Vagina (tissue), 2 donors: Measurements from ENCODE around the gene ANO7. TPM values are rescaled to one million over a fixed set of nuclear protein-coding genes. Genes with fewer than 3 reads are reported as not detected.

ENCODE experiments used
- DNase-seq, 2 donors: peaks; one replicate each; pipeline ENCODE4 v3.0.0-alpha.2; 2017; ENCODE audit errors: extremely low spot score in 2 of 2
- H3K27ac ChIP-seq: fragments of 200-600 bp; sonication (generic); one replicate; pipeline ENCODE4 v1.5.1; 2019
- H3K27me3 ChIP-seq: fragments of 200-600 bp; sonication (generic); one replicate; pipeline ENCODE4 v1.5.1; 2019
- H3K36me3 ChIP-seq, 2 donors: fragments of 200-600 bp; sonication (generic); one replicate each; pipeline ENCODE4 v1.5.1; 2017 to 2019
- H3K4me1 ChIP-seq: fragments of 200-600 bp; sonication (generic); one replicate; pipeline ENCODE4 v1.5.1; 2019
- H3K4me3 ChIP-seq, 2 donors: fragments of 200-600 bp; sonication (generic); 1 replicate in 1 of 2; 2 replicates in 1 of 2; pipeline ENCODE4 v1.5.1; 2016 to 2019
- H3K9me3 ChIP-seq: fragments of 200-600 bp; sonication (generic); one replicate; pipeline ENCODE4 v1.5.1; 2019
- POLR2A ChIP-seq, 2 donors: fragments of 450-650 bp; IDR thresholded peaks; one replicate each; pipeline ENCODE4 v1.6.1; 2017; ENCODE audit warnings: antibody characterized with exemption in 2 of 2, mild to moderate bottlenecking in 2 of 2, moderate library complexity in 2 of 2
- POLR2AphosphoS5 ChIP-seq, 2 donors: sonication (generic); formaldehyde crosslinking; IDR thresholded peaks; one replicate each; pipeline ENCODE4 v1.9.0; 2017; ENCODE audit warnings: antibody characterized with exemption in 2 of 2, mild to moderate bottlenecking in 2 of 2, low read depth in 1 of 2; ENCODE audit not compliant: insufficient read depth in 1 of 2
- intact Hi-C: fragments of 100-400 bp; cut with DNase I; formaldehyde crosslinking; loops from one replicate; pipeline ENCODE4 v1.15.1; 2023
- total RNA-seq: library from RNA; depleted of rRNA; stranded (reverse); fragments of >200 nt; gene quantifications from one replicate; pipeline ENCODE4 v1.2.3, GENCODE V29; 2016
- TF ChIP-seq, protein P1 (sequence below), 3 experiments: fragments of 450-650 bp in 2 of 3; fragments of 200-600 bp in 1 of 3; sonication (generic) in 1 of 3; IDR thresholded peaks; one replicate each; pipeline ENCODE4 v1.5.1; 2017 to 2019; ENCODE audit warnings: antibody characterized with exemption in 3 of 3, mild to moderate bottlenecking in 2 of 3, moderate library complexity in 2 of 3

Gene ANO7
- total RNA-seq, 1 donor from 2014 or later: 0.98 TPM

DNA sequence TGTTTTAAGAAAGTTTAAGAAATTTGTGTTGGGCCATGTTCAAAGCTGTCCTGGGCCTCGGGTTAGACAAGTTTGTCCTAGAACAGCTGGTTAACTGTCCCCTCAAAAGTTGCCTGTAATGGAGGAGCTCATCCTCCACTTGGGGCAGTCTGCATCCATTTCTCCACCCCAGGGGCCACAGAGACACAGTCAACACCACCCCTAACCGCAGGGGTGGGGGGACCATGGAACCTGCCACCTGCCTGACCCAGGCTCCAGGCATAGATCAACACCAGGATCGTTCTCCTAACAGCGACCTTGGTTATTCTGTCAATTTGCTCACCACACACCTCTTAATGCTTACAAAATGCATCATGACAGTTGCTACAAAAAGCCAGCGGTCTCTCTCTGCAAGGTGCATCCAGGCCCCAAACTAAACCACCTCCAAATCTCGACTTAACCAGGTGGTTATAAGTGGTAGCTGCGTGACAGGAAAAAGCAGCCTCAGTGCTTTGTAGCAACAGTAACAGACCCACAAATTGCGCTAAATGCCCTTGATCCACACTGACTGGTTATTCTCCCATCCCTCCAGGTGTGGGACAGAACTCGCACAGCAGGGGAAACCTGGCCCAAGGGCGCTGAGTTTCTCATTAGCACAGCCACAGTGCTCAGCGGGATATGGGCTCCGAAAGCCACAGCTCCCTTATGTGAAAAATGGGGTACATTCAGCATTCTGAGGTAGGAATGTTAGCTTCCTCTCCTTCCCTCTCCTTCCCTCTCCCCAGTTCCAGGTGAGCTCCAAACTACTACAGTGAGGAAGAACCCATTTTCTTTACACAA is 79.0 kb downstream of the ANO7 start:
- peaks cover 0 to 46% of the 10 kb centered on the region in 2 donors for H3K36me3 ChIP-seq
- no peak overlapping the region for H3K4me3 ChIP-seq
- no peaks in the 10 kb centered on the region for H3K27me3 ChIP-seq
- peaks cover 44% of the 10 kb centered on the region for H3K4me1 ChIP-seq
- H3K27ac ChIP-seq: no peak overlapping the region
- no peak for DNase-seq
- TF ChIP-seq POLR2A (IDR thresholded peaks at IDR 0.05): no peak
- TF ChIP-seq, protein P1, sequence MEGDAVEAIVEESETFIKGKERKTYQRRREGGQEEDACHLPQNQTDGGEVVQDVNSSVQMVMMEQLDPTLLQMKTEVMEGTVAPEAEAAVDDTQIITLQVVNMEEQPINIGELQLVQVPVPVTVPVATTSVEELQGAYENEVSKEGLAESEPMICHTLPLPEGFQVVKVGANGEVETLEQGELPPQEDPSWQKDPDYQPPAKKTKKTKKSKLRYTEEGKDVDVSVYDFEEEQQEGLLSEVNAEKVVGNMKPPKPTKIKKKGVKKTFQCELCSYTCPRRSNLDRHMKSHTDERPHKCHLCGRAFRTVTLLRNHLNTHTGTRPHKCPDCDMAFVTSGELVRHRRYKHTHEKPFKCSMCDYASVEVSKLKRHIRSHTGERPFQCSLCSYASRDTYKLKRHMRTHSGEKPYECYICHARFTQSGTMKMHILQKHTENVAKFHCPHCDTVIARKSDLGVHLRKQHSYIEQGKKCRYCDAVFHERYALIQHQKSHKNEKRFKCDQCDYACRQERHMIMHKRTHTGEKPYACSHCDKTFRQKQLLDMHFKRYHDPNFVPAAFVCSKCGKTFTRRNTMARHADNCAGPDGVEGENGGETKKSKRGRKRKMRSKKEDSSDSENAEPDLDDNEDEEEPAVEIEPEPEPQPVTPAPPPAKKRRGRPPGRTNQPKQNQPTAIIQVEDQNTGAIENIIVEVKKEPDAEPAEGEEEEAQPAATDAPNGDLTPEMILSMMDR (IDR thresholded peaks at IDR 0.05): no peak
- no peaks in the 10 kb centered on the region for H3K9me3 ChIP-seq
- intact Hi-C loops: no loop called here

DNA sequence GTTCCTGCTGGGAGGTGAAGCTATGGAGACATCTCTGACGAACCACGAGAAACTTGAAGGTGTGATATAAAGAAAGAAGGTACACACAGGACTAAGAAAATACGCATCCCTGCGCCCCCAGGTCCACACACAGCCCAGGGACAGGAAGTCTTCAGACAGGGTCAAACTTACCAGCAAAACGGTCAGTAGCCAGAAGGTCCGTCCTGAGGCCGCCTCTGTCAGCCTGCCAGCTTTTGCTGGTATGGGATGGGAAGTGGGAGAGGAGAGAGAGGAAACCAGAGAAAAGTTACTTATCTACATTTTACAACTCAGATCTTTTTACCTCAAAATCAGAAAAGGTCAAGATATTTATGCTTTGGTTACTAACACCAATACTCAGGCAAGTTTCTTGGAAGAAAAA is 79.8 kb downstream of the ANO7 start:
- intact Hi-C loops: no loop called here
- TF ChIP-seq, protein P1 (IDR thresholded peaks at IDR 0.05): no peak
- TF ChIP-seq POLR2A (IDR thresholded peaks at IDR 0.05) (no peak), POLR2AphosphoS5 (IDR thresholded peaks at IDR 0.05; ENCODE audit: insufficient read depth in 1 of 2, low read depth in 1 of 2) (no peak)
- Histone ChIP-seq H3K27me3 (no peaks in the 10 kb centered on the region), H3K9me3 (no peaks in the 10 kb centered on the region), H3K4me3 (no peak overlapping the region), H3K27ac (no peak overlapping the region), H3K4me1 (peaks cover 48% of the 10 kb centered on the region), H3K36me3 (peaks cover 0 to 38% of the 10 kb centered on the region in 2 donors)
- no peak for DNase-seq

DNA sequence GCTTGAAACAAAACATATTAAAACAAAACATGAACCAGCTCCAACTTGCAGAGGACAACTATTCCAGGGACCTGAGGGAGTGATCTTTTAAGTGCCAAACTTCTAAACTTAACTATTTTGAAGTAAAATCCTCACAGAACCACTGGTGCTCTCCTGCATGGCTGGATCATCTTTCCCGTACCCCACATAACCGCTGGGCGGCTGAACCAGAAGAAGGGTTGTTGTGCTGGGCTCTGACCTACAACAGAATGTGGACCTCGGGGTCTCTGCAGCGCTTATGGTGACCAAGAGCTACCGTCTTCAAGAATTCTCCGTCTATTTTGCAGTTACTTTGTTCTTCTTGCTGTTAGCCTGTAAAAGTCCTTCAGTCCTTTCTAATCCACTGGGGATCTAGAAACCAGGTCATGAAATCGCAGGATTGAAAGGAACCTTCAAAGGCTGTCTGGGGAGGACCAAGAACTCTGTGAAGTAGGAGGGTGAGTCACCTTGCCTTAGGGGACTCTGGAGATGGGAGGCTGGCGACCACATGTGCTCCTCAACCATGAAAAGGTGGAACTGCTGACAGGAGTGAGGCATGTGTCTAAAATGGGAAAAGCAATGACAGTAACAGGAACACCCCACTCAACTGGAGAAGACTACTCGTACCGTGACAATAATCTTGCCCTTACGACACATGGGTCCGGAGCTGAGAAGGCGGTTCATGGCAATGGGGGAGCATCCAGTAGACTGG is 80.4 kb downstream of the ANO7 start:
- Histone ChIP-seq H3K27me3 (no peaks in the 10 kb centered on the region), H3K27ac (no peak overlapping the region), H3K9me3 (no peaks in the 10 kb centered on the region), H3K36me3 (peaks cover 0 to 32% of the 10 kb centered on the region in 2 donors), H3K4me1 (peaks cover 54% of the 10 kb centered on the region), H3K4me3 (no peak overlapping the region)
- no peak for DNase-seq
- intact Hi-C loops: no loop called here
- no peak for TF ChIP-seq POLR2A (IDR thresholded peaks at IDR 0.05)
- TF ChIP-seq POLR2AphosphoS5 (IDR thresholded peaks at IDR 0.05; ENCODE audit: insufficient read depth in 1 of 2, low read depth in 1 of 2): no peak
- TF ChIP-seq, protein P1 (IDR thresholded peaks at IDR 0.05): no peak

DNA sequence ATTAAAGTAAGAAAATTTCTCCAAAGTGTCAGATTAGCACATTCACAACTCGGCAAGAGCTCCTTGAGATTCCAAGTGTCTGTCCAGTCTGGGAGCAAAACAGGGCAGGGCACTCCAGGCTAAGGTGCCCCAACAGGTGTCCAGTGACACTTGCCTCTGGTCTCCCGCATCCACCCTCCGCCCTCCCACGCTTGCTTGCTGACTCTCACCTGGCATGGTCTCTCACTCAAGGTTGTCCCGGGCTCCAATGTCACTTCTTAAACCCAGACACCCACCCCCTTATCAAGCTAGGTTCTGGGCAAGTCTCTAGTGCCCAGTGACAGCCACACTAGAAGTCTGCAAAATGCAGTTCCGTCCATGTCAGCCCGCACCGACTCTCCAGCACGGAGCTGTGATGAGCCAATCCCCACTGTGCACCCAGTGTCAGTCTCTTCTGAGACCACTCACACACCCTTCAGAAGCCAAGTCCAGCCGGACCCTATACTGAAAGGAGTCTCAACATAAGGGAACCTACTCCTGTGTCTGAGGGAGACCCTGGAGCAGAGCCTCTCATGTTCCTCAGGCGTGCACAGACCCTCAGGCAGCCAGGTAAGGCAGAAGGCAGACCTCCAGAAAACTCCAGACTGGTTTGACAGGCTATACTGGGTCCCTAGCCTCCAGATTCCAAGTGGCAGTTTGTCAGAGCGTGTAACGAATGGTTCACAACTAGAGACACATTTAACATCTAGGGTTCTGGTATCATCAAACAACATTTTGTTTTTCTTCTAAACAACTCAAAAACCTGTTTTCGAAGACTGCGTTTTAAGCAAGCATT is 81.4 kb downstream of the ANO7 start:
- Histone ChIP-seq H3K36me3 (peaks cover 0 to 23% of the 10 kb centered on the region in 2 donors), H3K4me1 (peaks cover 57% of the 10 kb centered on the region), H3K27ac (no peak overlapping the region), H3K27me3 (no peaks in the 10 kb centered on the region), H3K4me3 (peak overlapping the region in 1 of 2 donors; percentile 8), H3K9me3 (no peaks in the 10 kb centered on the region)
- no peak for DNase-seq
- intact Hi-C loops: loop anchor here (5.0 kb wide), 1 partner anchor 47 kb away; the partner anchor contains the start of genes HDLBP and SEPTIN2
- TF ChIP-seq POLR2AphosphoS5 (IDR thresholded peaks at IDR 0.05; ENCODE audit: insufficient read depth in 1 of 2, low read depth in 1 of 2): no peak
- TF ChIP-seq POLR2A (IDR thresholded peaks at IDR 0.05): no peak
- TF ChIP-seq, protein P1 (IDR thresholded peaks at IDR 0.05): no peak
